H9 (cell line): ENCODE results near the gene SCN2B. TPM values are rescaled to one million over a fixed set of nuclear protein-coding genes. Genes with fewer than 3 reads are reported as not detected.

Experiments
- DNase-seq: peaks from one replicate; pipeline ENCODE4 v3.0.0-alpha.2; 2017
- H2AFZ ChIP-seq: one replicate; pipeline ENCODE4 v1.6.1; 2013; ENCODE audit warnings: mild to moderate bottlenecking, low read length, control low read depth, moderate library complexity
- H2AK5ac ChIP-seq: 2 replicates; pipeline ENCODE4 v1.6.1; 2013; ENCODE audit warnings: low read length, control low read depth, mixed read lengths; ENCODE audit not compliant: insufficient read length
- H2BK120ac ChIP-seq: one replicate; pipeline ENCODE4 v1.6.1; 2013; ENCODE audit warnings: low read depth, mild to moderate bottlenecking, low read length, control low read depth, inconsistent platforms; ENCODE audit not compliant: poor library complexity, severe bottlenecking
- H2BK12ac ChIP-seq: 2 replicates; pipeline ENCODE4 v1.6.1; 2013; ENCODE audit warnings: low read length, control low read depth, mixed read lengths, low read depth; ENCODE audit not compliant: insufficient read length
- H2BK15ac ChIP-seq: 2 replicates; pipeline ENCODE4 v1.6.1; 2013; ENCODE audit warnings: low read depth, low read length, control low read depth
- H2BK20ac ChIP-seq: one replicate; pipeline ENCODE4 v1.6.1; 2013; ENCODE audit warnings: low read depth, mild to moderate bottlenecking, low read length, control low read depth, inconsistent platforms; ENCODE audit not compliant: poor library complexity, severe bottlenecking
- H2BK5ac ChIP-seq: 2 replicates; pipeline ENCODE4 v1.6.1; 2013; ENCODE audit warnings: low read length, control low read depth, mixed read lengths; ENCODE audit not compliant: insufficient read length
- H3K14ac ChIP-seq: 2 replicates; pipeline ENCODE4 v1.6.1; 2013; ENCODE audit warnings: low read length, control low read depth; ENCODE audit not compliant: insufficient read depth
- H3K18ac ChIP-seq: 2 replicates; pipeline ENCODE4 v1.6.1; 2013; ENCODE audit warnings: low read depth, mild to moderate bottlenecking, mixed read lengths, low read length, control low read depth; ENCODE audit not compliant: insufficient read length
- H3K23ac ChIP-seq: 2 replicates; pipeline ENCODE4 v1.6.1; 2013; ENCODE audit warnings: low read length, control low read depth, mixed read lengths, low read depth; ENCODE audit not compliant: insufficient read length
- H3K23me2 ChIP-seq: 2 replicates; pipeline ENCODE4 v1.6.1; 2013; ENCODE audit warnings: low read depth, mild to moderate bottlenecking, mixed read lengths, low read length, control low read depth; ENCODE audit not compliant: insufficient read length, poor library complexity, severe bottlenecking
- H3K27ac ChIP-seq: 2 replicates; pipeline ENCODE4 v1.5.1; 2013; ENCODE audit warnings: low read length, control low read depth, mixed read lengths, low read depth; ENCODE audit not compliant: insufficient read length
- H3K27me3 ChIP-seq: 2 replicates; pipeline ENCODE4 v1.6.1; 2013; ENCODE audit warnings: low read length, control low read depth, inconsistent platforms; ENCODE audit not compliant: insufficient read depth
- H3K4ac ChIP-seq: 2 replicates; pipeline ENCODE4 v1.6.1; 2013; ENCODE audit warnings: low read depth, mild to moderate bottlenecking, control low read depth, inconsistent platforms, low read length, moderate library complexity
- H3K4me1 ChIP-seq: 2 replicates; pipeline ENCODE4 v1.6.1; 2013; ENCODE audit warnings: low read length, control low read depth, inconsistent platforms; ENCODE audit not compliant: insufficient read depth
- H3K4me2 ChIP-seq: 2 replicates; pipeline ENCODE4 v1.6.1; 2013; ENCODE audit warnings: low read length, control low read depth, mixed read lengths; ENCODE audit not compliant: insufficient read length, insufficient read depth
- H3K56ac ChIP-seq: 2 replicates; pipeline ENCODE4 v1.6.1; 2013; ENCODE audit warnings: low read depth, mild to moderate bottlenecking, mixed read lengths, low read length, control low read depth; ENCODE audit not compliant: insufficient read length
- H3K79me1 ChIP-seq: 2 replicates; pipeline ENCODE4 v1.6.1; 2013; ENCODE audit warnings: low read depth, mild to moderate bottlenecking, moderate library complexity, low read length, control low read depth, inconsistent platforms; ENCODE audit not compliant: insufficient read depth, poor library complexity, severe bottlenecking
- H3K79me2 ChIP-seq: 2 replicates; pipeline ENCODE4 v1.6.1; 2013; ENCODE audit warnings: low read length, control low read depth, inconsistent platforms; ENCODE audit not compliant: insufficient read depth
- H3K9ac ChIP-seq: 2 replicates; pipeline ENCODE4 v1.6.1; 2013; ENCODE audit warnings: low read length, control low read depth, mixed read lengths; ENCODE audit not compliant: insufficient read length; ENCODE audit errors: extremely low read depth
- H3K9me3 ChIP-seq: one replicate; pipeline ENCODE4 v1.6.1; 2013; ENCODE audit warnings: low read depth, low read length, inconsistent platforms; ENCODE audit not compliant: control insufficient read depth
- H3T11ph ChIP-seq: one replicate; pipeline ENCODE4 v1.6.1; 2013; ENCODE audit warnings: mild to moderate bottlenecking, low read length, control low read depth, inconsistent platforms
- H4K20me1 ChIP-seq: one replicate; pipeline ENCODE4 v1.6.1; 2013; ENCODE audit not compliant: control insufficient read depth, insufficient read length, insufficient read depth
- H4K5ac ChIP-seq: 2 replicates; pipeline ENCODE4 v1.6.1; 2013; ENCODE audit warnings: low read depth, mild to moderate bottlenecking, mixed read lengths, low read length, control low read depth; ENCODE audit not compliant: insufficient read length
- H4K8ac ChIP-seq: replicated peaks from 2 replicates; pipeline ENCODE4 v1.6.1; 2013; ENCODE audit warnings: low read length, control low read depth, mixed read lengths, low read depth; ENCODE audit not compliant: insufficient read length
- H4K91ac ChIP-seq: 2 replicates; pipeline ENCODE4 v1.6.1; 2013; ENCODE audit warnings: low read depth, mild to moderate bottlenecking, moderate library complexity, mixed read lengths, low read length, control low read depth; ENCODE audit not compliant: insufficient read length
- H3K27ac Mint-ChIP-seq, 3 experiments: 2 replicates in 2 of 3; 3 replicates in 1 of 3; pipeline ENCODE4 v1.8.0; 2020 to 2021; ENCODE audit warnings: mixed read lengths in 3 of 3, mild to moderate bottlenecking in 1 of 3, moderate library complexity in 1 of 3
- H3K27me3 Mint-ChIP-seq: 2 replicates; pipeline ENCODE4 v1.8.0; 2021; ENCODE audit warnings: low read depth, mild to moderate bottlenecking, moderate library complexity, mixed read lengths
- H3K36me3 Mint-ChIP-seq, 3 experiments: 2 replicates in 2 of 3; 3 replicates in 1 of 3; pipeline ENCODE4 v1.8.0; 2020 to 2021; ENCODE audit warnings: low read depth in 3 of 3, mixed read lengths in 3 of 3; ENCODE audit not compliant: insufficient read depth in 1 of 3
- H3K4me1 Mint-ChIP-seq, 2 experiments: 2 replicates each; pipeline ENCODE4 v1.8.0; 2020; ENCODE audit warnings: mixed read lengths in 2 of 2
- H3K4me3 Mint-ChIP-seq, 2 experiments: 2 replicates in 1 of 2; 3 replicates in 1 of 2; pipeline ENCODE4 v1.8.0; 2020 to 2021; ENCODE audit warnings: mild to moderate bottlenecking in 2 of 2, mixed read lengths in 2 of 2, moderate library complexity in 1 of 2
- H3K9me3 Mint-ChIP-seq, 2 experiments: 2 replicates in 1 of 2; 3 replicates in 1 of 2; pipeline ENCODE4 v1.8.0; 2020; ENCODE audit warnings: mild to moderate bottlenecking in 2 of 2, mixed read lengths in 2 of 2, moderate library complexity in 1 of 2
- CTCF ChIP-seq: fragments of 200-600 bp; sonication (generic); conservative IDR thresholded peaks from 3 replicates; pipeline ENCODE4 v1.8.0; 2021; ENCODE audit warnings: antibody characterized with exemption, mild to moderate bottlenecking
- whole genome bisulfite sequencing: extraction: QIAGEN DNeasy Blood & Tissue Kit; methylation state at CpG from one replicate; pipeline ENCODE4 v1.1.7; 2013; ENCODE audit warnings: missing lambda C conversion rate, low lambda C conversion rate, mixed read lengths; ENCODE audit not compliant: insufficient read length; ENCODE audit errors: extremely low coverage; 5-methylcytosine and 5-hydroxymethylcytosine counted together
- total RNA-seq: library from RNA; stranded (reverse); gene quantifications from 2 replicates; pipeline ENCODE4 v1.2.1, GENCODE V29; 2021

SCN2B gene
- total RNA-seq, 1 experiment from 2014 or later, result not detected

DNA sequence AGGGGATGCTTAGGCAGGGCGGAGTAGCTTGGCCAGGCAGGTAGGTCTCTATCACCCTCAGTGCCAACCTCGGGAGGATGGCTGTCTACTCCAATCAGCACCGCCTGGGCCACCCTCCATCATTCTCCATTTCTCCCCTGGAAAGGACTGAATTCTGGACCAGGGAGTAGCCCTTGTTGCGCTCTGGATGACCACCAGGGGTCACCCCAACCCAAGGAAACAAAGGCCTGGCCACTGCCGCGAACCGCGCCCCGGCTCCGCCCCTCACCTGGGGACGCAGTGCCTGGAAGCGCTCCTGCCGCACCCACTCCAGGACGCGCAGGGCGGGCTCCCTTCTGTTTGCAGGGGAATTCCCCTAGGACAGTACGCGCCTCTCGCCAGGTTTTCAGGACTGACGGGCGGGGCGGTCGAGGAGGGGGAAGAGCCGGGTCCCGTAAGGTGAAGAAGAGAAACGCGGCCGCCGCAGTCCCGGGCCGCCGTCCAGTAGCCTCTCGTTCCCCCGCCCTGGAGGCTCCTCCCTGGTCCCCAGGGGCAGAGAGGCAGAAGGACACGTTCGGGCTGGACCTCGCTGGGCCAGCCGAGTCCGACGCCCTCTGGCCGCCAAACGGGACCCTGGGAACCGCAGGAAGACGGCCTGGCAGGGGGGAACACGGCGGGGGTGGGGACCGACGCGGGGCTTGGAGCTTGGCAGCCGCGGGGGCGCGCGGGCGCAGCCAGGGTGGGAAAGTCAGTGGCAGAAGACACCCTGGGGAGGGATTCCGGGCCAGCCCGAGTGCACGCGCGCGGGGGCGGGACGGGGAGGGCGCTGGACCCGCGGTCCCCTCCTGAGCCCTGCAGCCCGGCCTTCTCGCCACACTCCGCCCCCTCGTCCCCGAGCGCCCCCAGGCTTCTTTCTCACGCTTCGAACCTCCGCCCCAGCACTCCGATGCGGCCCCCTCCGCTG, 30.9 kb downstream of the SCN2B start:
- Histone ChIP-seq H3K23me2 (peaks cover 5% of the 10 kb centered on the region), H3K79me2 (no peaks in the 10 kb centered on the region), H3K79me1 (no peaks in the 10 kb centered on the region), H3K9me3 (no peaks in the 10 kb centered on the region), H2BK20ac (no peak overlapping the region), H3K27me3 (peaks cover 13% of the 10 kb centered on the region; the same call in 1 of the 2 replicates), H2AK5ac (no peak overlapping the region), H4K20me1 (no peaks in the 10 kb centered on the region), H3K14ac (no peak overlapping the region), H3K9ac (no peak overlapping the region), H3K18ac (no peak overlapping the region), H2BK120ac (no peak overlapping the region), H2AFZ (no peak overlapping the region), H4K8ac (no peak overlapping the region), H2BK12ac (no peak overlapping the region), H3K4ac (no peak overlapping the region), H3K23ac (no peak overlapping the region), H4K5ac (no peak overlapping the region), H4K91ac (no peak overlapping the region), H3K4me1 (no peaks in the 10 kb centered on the region), H2BK15ac (no peak overlapping the region), H3T11ph (no peak overlapping the region), H3K27ac (no peak overlapping the region), H3K4me2 (peak overlapping the region; percentile 41), H2BK5ac (no peak overlapping the region), H3K56ac (no peak overlapping the region)
- H3K27ac Mint-ChIP-seq, result no peak overlapping the region
- peaks cover 85% of the 10 kb centered on the region for H3K27me3 Mint-ChIP-seq
- H3K4me3 Mint-ChIP-seq, result peak overlapping the region; percentile 70 to 85
- WGBS, result no CpG with 5 or more reads among the region's 78 CpGs
- H3K4me1 Mint-ChIP-seq, result peaks cover 21 to 36% of the 10 kb centered on the region in 2 experiments
- peak; percentile 97 for TF ChIP-seq CTCF
- no peaks in the 10 kb centered on the region; a peak in 1 of 5 replicates for H3K9me3 Mint-ChIP-seq
- no peaks in the 10 kb centered on the region; a peak in 1 of 7 replicates for H3K36me3 Mint-ChIP-seq
- peak; percentile 92 for DNase-seq
